Vagina (tissue), 2 donors: ENCODE data around the gene SH3TC2. TPM values are rescaled to one million over a fixed set of nuclear protein-coding genes. Genes with fewer than 3 reads are reported as not detected.

Experiments used
- DNase-seq, 2 donors: peaks; one replicate each; pipeline ENCODE4 v3.0.0-alpha.2; 2017; ENCODE audit errors: extremely low spot score in 2 of 2
- H3K27ac ChIP-seq: fragments of 200-600 bp; sonication (generic); one replicate; pipeline ENCODE4 v1.5.1; 2019
- H3K27me3 ChIP-seq: fragments of 200-600 bp; sonication (generic); one replicate; pipeline ENCODE4 v1.5.1; 2019
- H3K36me3 ChIP-seq, 2 donors: fragments of 200-600 bp; sonication (generic); one replicate each; pipeline ENCODE4 v1.5.1; 2017 to 2019
- H3K4me1 ChIP-seq: fragments of 200-600 bp; sonication (generic); one replicate; pipeline ENCODE4 v1.5.1; 2019
- H3K4me3 ChIP-seq, 2 donors: fragments of 200-600 bp; sonication (generic); 1 replicate in 1 of 2; 2 replicates in 1 of 2; pipeline ENCODE4 v1.5.1; 2016 to 2019
- H3K9me3 ChIP-seq: fragments of 200-600 bp; sonication (generic); one replicate; pipeline ENCODE4 v1.5.1; 2019
- POLR2A ChIP-seq, 2 donors: fragments of 450-650 bp; IDR thresholded peaks; one replicate each; pipeline ENCODE4 v1.6.1; 2017; ENCODE audit warnings: antibody characterized with exemption in 2 of 2, mild to moderate bottlenecking in 2 of 2, moderate library complexity in 2 of 2
- POLR2AphosphoS5 ChIP-seq, 2 donors: sonication (generic); formaldehyde crosslinking; IDR thresholded peaks; one replicate each; pipeline ENCODE4 v1.9.0; 2017; ENCODE audit warnings: antibody characterized with exemption in 2 of 2, mild to moderate bottlenecking in 2 of 2, low read depth in 1 of 2; ENCODE audit not compliant: insufficient read depth in 1 of 2
- intact Hi-C: fragments of 100-400 bp; cut with DNase I; formaldehyde crosslinking; loops from one replicate; pipeline ENCODE4 v1.15.1; 2023
- total RNA-seq: library from RNA; depleted of rRNA; stranded (reverse); fragments of >200 nt; gene quantifications from one replicate; pipeline ENCODE4 v1.2.3, GENCODE V29; 2016
- TF ChIP-seq, protein P1 (sequence below), 3 experiments: fragments of 450-650 bp in 2 of 3; fragments of 200-600 bp in 1 of 3; sonication (generic) in 1 of 3; IDR thresholded peaks; one replicate each; pipeline ENCODE4 v1.5.1; 2017 to 2019; ENCODE audit warnings: antibody characterized with exemption in 3 of 3, mild to moderate bottlenecking in 2 of 3, moderate library complexity in 2 of 3

Gene SH3TC2
- total RNA-seq, 1 donor from 2014 or later, result 2.0 TPM

DNA sequence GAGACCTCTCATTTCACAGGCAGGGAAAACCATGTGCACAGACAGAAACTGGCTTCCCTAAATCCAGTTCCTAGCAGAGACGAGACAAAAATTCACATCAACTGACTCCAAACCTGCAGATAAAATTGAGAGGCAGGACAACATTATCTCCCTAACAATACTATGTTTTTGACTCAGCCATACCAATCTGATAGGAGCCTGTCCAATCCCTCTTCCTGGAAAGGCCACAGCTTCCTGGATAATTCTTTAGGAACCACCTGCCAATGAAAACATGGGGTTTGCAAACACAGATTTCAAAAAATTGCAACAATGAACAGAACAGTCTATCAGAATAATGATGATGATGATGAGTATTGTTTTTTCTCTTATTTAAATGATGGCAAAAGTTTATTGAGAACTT lies 22.4 kb downstream of the SH3TC2 start:
- intact Hi-C loops, result no loop called here

DNA sequence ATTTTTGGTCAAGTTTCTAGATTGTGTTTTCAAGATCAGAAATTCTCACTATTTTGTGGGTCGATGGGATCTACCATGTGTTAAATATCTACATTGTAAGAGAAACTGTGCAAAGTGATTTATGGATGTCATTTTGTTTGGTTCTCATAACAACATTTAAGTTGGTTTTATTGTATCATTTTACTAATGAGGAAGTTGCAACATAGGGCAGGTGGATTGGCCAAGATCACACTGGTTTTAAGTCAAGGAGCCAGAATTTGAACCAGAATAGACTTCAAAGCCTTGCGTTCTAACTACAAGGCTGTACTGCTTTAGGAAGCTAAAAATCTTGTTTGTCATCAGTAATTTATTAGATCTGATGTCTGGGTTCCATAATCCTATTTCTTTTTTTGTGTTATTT lies 23.4 kb downstream of the SH3TC2 start:
- TF ChIP-seq POLR2AphosphoS5 (IDR thresholded peaks at IDR 0.05; ENCODE audit: insufficient read depth in 1 of 2, low read depth in 1 of 2), result no peak
- TF ChIP-seq, protein P1, sequence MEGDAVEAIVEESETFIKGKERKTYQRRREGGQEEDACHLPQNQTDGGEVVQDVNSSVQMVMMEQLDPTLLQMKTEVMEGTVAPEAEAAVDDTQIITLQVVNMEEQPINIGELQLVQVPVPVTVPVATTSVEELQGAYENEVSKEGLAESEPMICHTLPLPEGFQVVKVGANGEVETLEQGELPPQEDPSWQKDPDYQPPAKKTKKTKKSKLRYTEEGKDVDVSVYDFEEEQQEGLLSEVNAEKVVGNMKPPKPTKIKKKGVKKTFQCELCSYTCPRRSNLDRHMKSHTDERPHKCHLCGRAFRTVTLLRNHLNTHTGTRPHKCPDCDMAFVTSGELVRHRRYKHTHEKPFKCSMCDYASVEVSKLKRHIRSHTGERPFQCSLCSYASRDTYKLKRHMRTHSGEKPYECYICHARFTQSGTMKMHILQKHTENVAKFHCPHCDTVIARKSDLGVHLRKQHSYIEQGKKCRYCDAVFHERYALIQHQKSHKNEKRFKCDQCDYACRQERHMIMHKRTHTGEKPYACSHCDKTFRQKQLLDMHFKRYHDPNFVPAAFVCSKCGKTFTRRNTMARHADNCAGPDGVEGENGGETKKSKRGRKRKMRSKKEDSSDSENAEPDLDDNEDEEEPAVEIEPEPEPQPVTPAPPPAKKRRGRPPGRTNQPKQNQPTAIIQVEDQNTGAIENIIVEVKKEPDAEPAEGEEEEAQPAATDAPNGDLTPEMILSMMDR (IDR thresholded peaks at IDR 0.05), result no peak
- no peak for TF ChIP-seq POLR2A (IDR thresholded peaks at IDR 0.05)
- no peaks in the 10 kb centered on the region for H3K9me3 ChIP-seq
- no peaks in the 10 kb centered on the region for H3K36me3 ChIP-seq
- no peak overlapping the region for H3K27ac ChIP-seq
- H3K4me3 ChIP-seq, result no peak overlapping the region
- no peak for DNase-seq
- no peaks in the 10 kb centered on the region for H3K27me3 ChIP-seq
- intact Hi-C loops, result no loop called here
- H3K4me1 ChIP-seq, result no peaks in the 10 kb centered on the region

More for the DNA sequence above, 22.4 kb downstream of the SH3TC2 start:
- DNase-seq, result no peak
- Histone ChIP-seq H3K4me3 (no peak overlapping the region), H3K36me3 (no peaks in the 10 kb centered on the region), H3K27me3 (no peaks in the 10 kb centered on the region), H3K27ac (no peak overlapping the region), H3K9me3 (no peaks in the 10 kb centered on the region), H3K4me1 (no peaks in the 10 kb centered on the region)
- TF ChIP-seq POLR2AphosphoS5 (IDR thresholded peaks at IDR 0.05; ENCODE audit: insufficient read depth in 1 of 2, low read depth in 1 of 2), result peak in 1 of 2 donors; percentile 73
- TF ChIP-seq, protein P1 (IDR thresholded peaks at IDR 0.05), result no peak

DNA sequence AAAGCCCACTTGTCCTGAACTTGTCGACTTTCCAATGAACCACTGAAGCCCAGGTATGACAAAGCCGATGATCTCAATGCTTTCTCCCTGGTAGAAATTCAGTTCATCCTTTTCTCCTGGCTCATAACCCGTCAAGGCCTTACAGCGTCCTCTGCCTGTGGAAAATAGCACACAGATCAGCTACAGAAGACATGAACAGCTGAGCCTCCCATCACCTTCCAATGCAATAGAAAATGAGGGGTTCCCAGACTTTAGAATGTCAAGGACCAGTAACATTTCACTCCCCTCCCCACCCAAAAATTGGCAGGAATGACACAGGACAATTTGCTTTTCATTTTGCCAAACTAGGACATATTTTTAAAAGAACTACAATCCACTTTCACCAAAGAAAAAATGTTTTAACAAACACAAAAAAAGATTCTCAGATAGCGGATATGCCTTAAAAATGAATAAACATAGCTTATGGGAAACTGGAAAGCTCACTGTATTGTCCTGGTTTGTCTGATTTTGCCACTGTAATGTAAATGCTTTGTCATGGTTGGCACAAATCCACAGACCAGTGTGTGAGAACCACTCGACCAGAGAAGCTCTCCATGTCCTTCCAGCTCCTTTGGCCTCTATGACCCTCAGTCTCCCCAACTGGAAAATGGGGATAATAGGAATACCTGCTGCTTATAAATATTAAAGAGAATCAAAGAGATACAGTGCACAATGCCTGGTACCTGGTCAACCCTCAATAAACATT lies 24.4 kb downstream of the SH3TC2 start:
- intact Hi-C loops, result no loop called here
- H3K4me1 ChIP-seq, result no peaks in the 10 kb centered on the region

DNA sequence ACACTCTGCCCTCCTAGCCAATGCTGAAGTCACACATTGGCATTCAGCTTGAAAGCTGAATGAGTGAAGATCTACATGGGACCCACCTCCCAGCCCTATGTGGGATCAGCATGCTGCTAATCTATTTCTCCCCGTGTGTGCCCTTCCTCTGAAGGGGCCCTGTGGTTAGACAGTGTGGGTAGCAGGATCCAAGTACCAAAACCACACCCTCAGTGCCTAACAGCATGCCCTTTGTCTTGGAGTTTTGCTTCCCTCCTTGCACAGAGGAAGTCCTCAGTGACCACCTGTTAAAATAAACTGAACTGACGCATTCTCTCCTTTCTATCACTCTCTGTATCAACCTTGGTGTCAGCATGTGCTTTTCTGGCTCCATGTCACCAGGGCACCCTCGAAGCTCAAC lies 25.0 kb downstream of the SH3TC2 start:
- no peaks in the 10 kb centered on the region for H3K27me3 ChIP-seq
- no peak for DNase-seq
- no peaks in the 10 kb centered on the region for H3K4me1 ChIP-seq
- H3K9me3 ChIP-seq, result no peaks in the 10 kb centered on the region
- TF ChIP-seq, protein P1 (IDR thresholded peaks at IDR 0.05), result no peak
- TF ChIP-seq POLR2A (IDR thresholded peaks at IDR 0.05) (no peak), POLR2AphosphoS5 (IDR thresholded peaks at IDR 0.05; ENCODE audit: insufficient read depth in 1 of 2, low read depth in 1 of 2) (no peak)
- H3K4me3 ChIP-seq, result no peak overlapping the region
- intact Hi-C loops, result no loop called here
- H3K36me3 ChIP-seq, result no peaks in the 10 kb centered on the region
- no peak overlapping the region for H3K27ac ChIP-seq

More for the DNA sequence above, 24.4 kb downstream of the SH3TC2 start:
- TF ChIP-seq, protein P1 (IDR thresholded peaks at IDR 0.05), result no peak
- TF ChIP-seq POLR2AphosphoS5 (IDR thresholded peaks at IDR 0.05; ENCODE audit: insufficient read depth in 1 of 2, low read depth in 1 of 2) (no peak), POLR2A (IDR thresholded peaks at IDR 0.05) (no peak)
- no peaks in the 10 kb centered on the region for H3K9me3 ChIP-seq
- H3K4me3 ChIP-seq, result no peak overlapping the region
- no peaks in the 10 kb centered on the region for H3K27me3 ChIP-seq
- no peak for DNase-seq
- no peak overlapping the region for H3K27ac ChIP-seq
- H3K36me3 ChIP-seq, result no peaks in the 10 kb centered on the region

DNA sequence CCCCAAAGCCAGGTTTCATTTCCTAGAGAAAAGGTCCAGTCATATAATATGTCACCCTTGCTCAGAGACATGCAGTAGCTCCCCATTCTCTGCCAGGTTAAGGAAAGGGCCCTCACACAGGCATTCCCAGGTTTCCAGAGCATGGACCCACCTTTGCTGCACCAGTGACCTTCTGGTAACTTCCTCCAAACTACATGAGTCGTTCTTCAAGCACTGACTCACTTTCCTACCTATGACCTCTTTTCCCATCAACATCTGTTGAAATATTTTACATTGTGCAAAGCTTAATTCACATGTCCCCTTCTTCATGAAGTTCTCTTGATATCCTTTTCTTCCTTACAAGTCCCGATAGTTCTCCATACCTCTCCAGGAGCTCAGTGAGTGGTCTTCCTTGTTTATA lies 25.9 kb downstream of the SH3TC2 start:
- Histone ChIP-seq H3K4me3 (no peak overlapping the region), H3K36me3 (no peaks in the 10 kb centered on the region), H3K27me3 (no peaks in the 10 kb centered on the region), H3K9me3 (no peaks in the 10 kb centered on the region), H3K4me1 (no peaks in the 10 kb centered on the region), H3K27ac (no peak overlapping the region)
- intact Hi-C loops, result no loop called here
- DNase-seq, result no peak
- TF ChIP-seq, protein P1 (IDR thresholded peaks at IDR 0.05), result no peak
- TF ChIP-seq POLR2A (IDR thresholded peaks at IDR 0.05), result no peak
- TF ChIP-seq POLR2AphosphoS5 (IDR thresholded peaks at IDR 0.05; ENCODE audit: insufficient read depth in 1 of 2, low read depth in 1 of 2), result peak in 1 of 2 donors; percentile 16
